ENCODE measurements around the gene MAP3K12. TPM values are rescaled to one million over a fixed set of nuclear protein-coding genes. Genes with fewer than 3 reads are reported as not detected.

Gene MAP3K12
- total and polyA plus RNA-seq, 2 donors from 2014 or later = 15.2 to 21.8 TPM

GRCh38 chr12:53461591-53461990, 37.7 kb downstream of the MAP3K12 start:
- H3K27ac ChIP-seq (ENCODE audit: low read depth in 2 of 2, low read length in 2 of 2) = no peak overlapping the region
- intact Hi-C loops (cut with DNase I) = no loop called here
- no peak overlapping the region for H3K9ac ChIP-seq (ENCODE audit: low read length in 3 of 3)
- H3K4me1 ChIP-seq (ENCODE audit: control insufficient read depth in 2 of 3, insufficient read depth in 2 of 3, low read depth in 1 of 3, low read length in 3 of 3) = peaks cover 0 to 23% (median 9%) of the 10 kb centered on the region in 3 donors
- FAIRE-seq = no peak
- no peak for TF ChIP-seq CTCF (IDR thresholded peaks at IDR 0.05; ENCODE audit: borderline replicate concordance, extremely low read depth, insufficient read depth)
- no peak overlapping the region for H3K4me3 ChIP-seq (ENCODE audit: low read length in 3 of 3)
- no peaks in the 10 kb centered on the region for H3K9me3 ChIP-seq (ENCODE audit: control insufficient read depth in 2 of 3, insufficient read depth in 1 of 3, low read length in 3 of 3)
- H3K27me3 ChIP-seq (ENCODE audit: control insufficient read depth, insufficient read depth, low read length) = no peaks in the 10 kb centered on the region
- peaks cover 37 to 97% (median 72%) of the 10 kb centered on the region in 3 donors for H3K36me3 ChIP-seq (ENCODE audit: control insufficient read depth in 2 of 3, insufficient read depth in 3 of 3, low read length in 3 of 3)
- no peak for DNase-seq

- intact Hi-C loops (cut with DNase I) = no loop called here
- no peak for FAIRE-seq
- peaks cover 0 to 23% (median 9%) of the 10 kb centered on the region in 3 donors for H3K4me1 ChIP-seq (ENCODE audit: control insufficient read depth in 2 of 3, insufficient read depth in 2 of 3, low read depth in 1 of 3, low read length in 3 of 3)
Observed at GRCh38 chr12:53461059-53461458, 38.2 kb downstream of the MAP3K12 start.

GRCh38 chr12:53459097-53459496, 40.2 kb downstream of the MAP3K12 start:
- Histone ChIP-seq H3K36me3 (ENCODE audit: control insufficient read depth in 2 of 3, insufficient read depth in 3 of 3, low read length in 3 of 3) (peaks cover 44 to 93% (median 73%) of the 10 kb centered on the region in 3 donors), H3K9ac (ENCODE audit: low read length in 3 of 3) (no peak overlapping the region), H3K27me3 (ENCODE audit: control insufficient read depth, insufficient read depth, low read length) (no peaks in the 10 kb centered on the region), H3K4me3 (ENCODE audit: low read length in 3 of 3) (no peak overlapping the region), H3K4me1 (ENCODE audit: control insufficient read depth in 2 of 3, insufficient read depth in 2 of 3, low read depth in 1 of 3, low read length in 3 of 3) (peaks cover 2 to 23% (median 18%) of the 10 kb centered on the region in 3 donors), H3K27ac (ENCODE audit: low read depth in 2 of 2, low read length in 2 of 2) (no peak overlapping the region), H3K9me3 (ENCODE audit: control insufficient read depth in 2 of 3, insufficient read depth in 1 of 3, low read length in 3 of 3) (no peaks in the 10 kb centered on the region)
- intact Hi-C loops (cut with DNase I) = no loop called here
- FAIRE-seq (no peak), DNase-seq (no peak)
- no peak for TF ChIP-seq CTCF (IDR thresholded peaks at IDR 0.05; ENCODE audit: borderline replicate concordance, extremely low read depth, insufficient read depth)

More at GRCh38 chr12:53461059-53461458, 38.2 kb downstream of the MAP3K12 start:
- Histone ChIP-seq H3K36me3 (ENCODE audit: control insufficient read depth in 2 of 3, insufficient read depth in 3 of 3, low read length in 3 of 3) (peaks cover 39 to 97% (median 72%) of the 10 kb centered on the region in 3 donors), H3K9me3 (ENCODE audit: control insufficient read depth in 2 of 3, insufficient read depth in 1 of 3, low read length in 3 of 3) (no peaks in the 10 kb centered on the region), H3K9ac (ENCODE audit: low read length in 3 of 3) (no peak overlapping the region), H3K27me3 (ENCODE audit: control insufficient read depth, insufficient read depth, low read length) (no peaks in the 10 kb centered on the region), H3K27ac (ENCODE audit: low read depth in 2 of 2, low read length in 2 of 2) (no peak overlapping the region), H3K4me3 (ENCODE audit: low read length in 3 of 3) (no peak overlapping the region)
- TF ChIP-seq CTCF (IDR thresholded peaks at IDR 0.05; ENCODE audit: borderline replicate concordance, extremely low read depth, insufficient read depth) = no peak
- DNase-seq = peak in 1 of 5 donors; percentile 13

Data from kidney (tissue), 14 donors.